ENCODE data around the gene AQP10.

AQP10 gene

GRCh38 chr1:154349121-154349520, 28.2 kb downstream of the AQP10 start:
- H3K4me3 ChIP-seq (replicated peaks in 1 of 2; ENCODE audit: low read depth in 2 of 2, low read length in 2 of 2) = no peak overlapping the region
- TF ChIP-seq, protein P1, sequence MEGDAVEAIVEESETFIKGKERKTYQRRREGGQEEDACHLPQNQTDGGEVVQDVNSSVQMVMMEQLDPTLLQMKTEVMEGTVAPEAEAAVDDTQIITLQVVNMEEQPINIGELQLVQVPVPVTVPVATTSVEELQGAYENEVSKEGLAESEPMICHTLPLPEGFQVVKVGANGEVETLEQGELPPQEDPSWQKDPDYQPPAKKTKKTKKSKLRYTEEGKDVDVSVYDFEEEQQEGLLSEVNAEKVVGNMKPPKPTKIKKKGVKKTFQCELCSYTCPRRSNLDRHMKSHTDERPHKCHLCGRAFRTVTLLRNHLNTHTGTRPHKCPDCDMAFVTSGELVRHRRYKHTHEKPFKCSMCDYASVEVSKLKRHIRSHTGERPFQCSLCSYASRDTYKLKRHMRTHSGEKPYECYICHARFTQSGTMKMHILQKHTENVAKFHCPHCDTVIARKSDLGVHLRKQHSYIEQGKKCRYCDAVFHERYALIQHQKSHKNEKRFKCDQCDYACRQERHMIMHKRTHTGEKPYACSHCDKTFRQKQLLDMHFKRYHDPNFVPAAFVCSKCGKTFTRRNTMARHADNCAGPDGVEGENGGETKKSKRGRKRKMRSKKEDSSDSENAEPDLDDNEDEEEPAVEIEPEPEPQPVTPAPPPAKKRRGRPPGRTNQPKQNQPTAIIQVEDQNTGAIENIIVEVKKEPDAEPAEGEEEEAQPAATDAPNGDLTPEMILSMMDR (IDR thresholded peaks at IDR 0.05; ENCODE audit: low read depth, low read length) = no peak
- no peak for DNase-seq (ENCODE audit: low read depth in 2 of 2)

GRCh38 chr1:154350383-154350782, 29.5 kb downstream of the AQP10 start:
- H3K4me3 ChIP-seq (replicated peaks in 1 of 2; ENCODE audit: low read depth in 2 of 2, low read length in 2 of 2) = no peak overlapping the region
- no peak for DNase-seq (ENCODE audit: low read depth in 2 of 2)
- TF ChIP-seq, protein P1 (IDR thresholded peaks at IDR 0.05; ENCODE audit: low read depth, low read length) = no peak

DNA sequence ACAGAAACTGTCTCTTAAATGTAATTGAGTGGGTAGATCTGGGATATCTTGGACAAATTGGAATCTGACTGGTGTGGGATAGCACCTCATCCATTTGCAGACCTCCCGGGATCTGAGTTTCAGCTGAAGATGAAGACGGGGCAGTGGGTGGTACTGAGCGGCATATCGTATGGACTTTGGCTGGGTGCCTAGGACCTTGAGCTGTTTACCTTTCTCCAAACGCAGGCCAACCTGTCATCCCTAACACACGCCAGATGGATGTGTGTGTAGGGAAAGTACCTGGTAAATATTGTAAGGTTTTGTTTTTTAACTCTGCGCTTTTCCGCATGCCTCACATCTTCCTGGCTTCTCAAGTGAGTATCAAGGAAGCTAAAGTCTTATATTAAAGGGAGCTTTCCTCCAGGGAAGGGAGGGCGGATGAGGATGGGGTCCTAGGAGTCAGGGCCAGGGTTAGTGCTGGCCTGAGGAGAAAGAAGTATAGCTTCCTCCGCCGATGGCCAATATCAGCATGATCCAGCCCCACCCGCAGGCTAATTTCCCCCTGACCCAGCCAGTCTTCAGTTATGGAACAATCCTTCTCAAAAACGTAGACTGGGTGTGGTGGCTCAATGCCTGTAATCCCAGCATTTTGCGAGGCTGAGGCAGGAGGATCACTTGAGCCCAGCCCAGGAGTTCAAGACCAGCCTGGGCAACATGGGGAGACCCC, 30.6 kb downstream of the AQP10 start:
- DNase-seq (ENCODE audit: low read depth in 2 of 2) = no peak

DNA sequence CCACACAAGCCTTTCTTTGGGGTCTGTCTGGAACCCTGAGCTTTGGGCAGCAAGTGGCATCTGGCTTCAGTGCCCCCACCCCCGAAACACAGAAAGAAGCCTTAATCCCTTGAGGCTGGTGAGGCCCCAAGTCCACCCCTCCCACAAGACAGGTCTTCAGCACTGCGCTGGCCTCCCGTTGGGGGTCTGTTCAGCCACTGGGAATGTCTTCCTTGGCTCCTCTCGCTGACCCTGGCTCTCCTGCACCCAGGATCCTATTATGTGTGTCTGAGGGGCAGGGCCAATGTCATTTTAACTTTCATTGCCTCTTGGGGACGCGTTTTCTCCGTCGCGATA, 31.3 kb downstream of the AQP10 start:
- TF ChIP-seq, protein P1 (IDR thresholded peaks at IDR 0.05; ENCODE audit: low read depth, low read length) = no peak
- H3K4me3 ChIP-seq (replicated peaks in 1 of 2; ENCODE audit: low read depth in 2 of 2, low read length in 2 of 2) = peak overlapping the region in 1 of 2 donors; percentile 30
- no peak for DNase-seq (ENCODE audit: low read depth in 2 of 2)

More for the DNA sequence above, 30.6 kb downstream of the AQP10 start:
- TF ChIP-seq, protein P1 (IDR thresholded peaks at IDR 0.05; ENCODE audit: low read depth, low read length) = no peak
- no peak overlapping the region for H3K4me3 ChIP-seq (replicated peaks in 1 of 2; ENCODE audit: low read depth in 2 of 2, low read length in 2 of 2)

- H3K4me3 ChIP-seq (replicated peaks in 1 of 2; ENCODE audit: low read depth in 2 of 2, low read length in 2 of 2) = peak overlapping the region; percentile 30 to 33
- peak; percentile 30 to 82 for DNase-seq (ENCODE audit: low read depth in 2 of 2)
- TF ChIP-seq, protein P1 (IDR thresholded peaks at IDR 0.05; ENCODE audit: low read depth, low read length) = no peak
Observed at GRCh38 chr1:154352581-154353459, 31.9 kb downstream of the AQP10 start.

DNA sequence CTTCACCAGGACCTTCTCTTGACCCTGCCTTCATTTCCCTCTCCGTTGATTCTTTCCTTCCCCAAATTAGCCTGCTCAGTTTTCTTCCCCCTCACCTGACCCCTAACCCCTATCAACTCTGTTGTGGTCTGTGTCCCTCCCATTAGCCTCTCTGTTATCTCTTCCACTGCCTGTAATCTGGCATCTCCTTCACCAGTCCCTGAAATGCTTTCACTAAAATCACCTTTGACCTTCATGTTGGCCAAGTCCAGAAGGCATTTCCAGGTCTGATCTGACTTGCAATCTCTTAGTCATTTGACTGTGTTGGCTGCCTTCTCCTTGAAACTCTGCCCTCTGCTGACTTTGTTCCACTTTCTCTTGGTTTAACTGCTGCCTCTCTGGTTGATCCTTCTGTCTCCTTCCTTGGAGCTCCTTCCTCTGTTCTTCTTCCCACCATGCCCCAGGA, 32.6 kb downstream of the AQP10 start:
- TF ChIP-seq, protein P1 (IDR thresholded peaks at IDR 0.05; ENCODE audit: low read depth, low read length) = peak; percentile 41
- no peak overlapping the region for H3K4me3 ChIP-seq (replicated peaks in 1 of 2; ENCODE audit: low read depth in 2 of 2, low read length in 2 of 2)
- DNase-seq (ENCODE audit: low read depth in 2 of 2) = peak; percentile 71 to 80
